ENCODE data around the gene SRPK2.
"Not testable (repeated sequence)": the region's sequence is repeated elsewhere in the genome, so short reads cannot be mapped to it uniquely, and the experiment has no call there.

The SRPK2 gene

DNA sequence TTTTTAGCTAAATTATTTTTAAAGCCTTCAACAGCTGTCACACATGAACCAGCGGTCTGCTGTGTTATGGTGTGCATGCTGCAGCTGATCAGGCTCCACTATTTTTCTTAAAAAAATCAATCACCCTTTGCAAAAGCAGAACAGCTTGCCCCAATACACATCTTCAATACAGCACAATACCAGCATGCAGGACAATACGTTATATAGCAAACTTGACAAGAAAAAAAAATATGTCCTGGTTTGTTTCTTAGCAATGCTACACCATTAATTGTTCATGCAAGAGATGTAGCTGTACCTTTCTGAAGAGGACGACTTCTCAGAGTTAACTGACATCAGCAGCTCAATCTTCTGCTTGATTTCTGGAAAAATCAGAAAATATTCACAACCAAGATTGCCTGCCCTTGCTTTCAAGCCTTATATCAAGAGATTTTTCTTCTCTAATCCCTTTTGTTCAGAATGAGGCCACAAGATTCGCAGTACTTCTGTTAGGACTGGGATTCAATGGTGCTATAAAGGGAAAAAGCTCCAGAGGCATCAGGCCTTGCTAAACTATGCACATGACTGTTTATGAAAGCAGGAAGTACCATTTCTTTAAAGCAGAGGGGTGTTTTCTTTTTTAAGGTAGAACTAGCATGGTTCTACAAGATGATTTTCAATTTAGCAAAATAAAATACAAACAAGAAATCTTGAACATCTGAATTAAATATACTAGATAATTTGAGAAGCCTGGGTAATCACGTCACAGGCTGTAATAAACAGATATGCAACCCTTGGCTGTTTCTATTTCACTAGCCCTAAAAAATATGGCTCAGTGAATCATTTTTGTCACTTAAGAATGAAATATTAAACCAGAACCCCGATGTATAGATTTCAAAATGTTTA is 120.0 kb downstream of the SRPK2 start:
- Mint-ChIP-seq H3K4me1 (peaks cover 37% of the 10 kb centered on the region), H3K27me3 (ENCODE audit: low read depth) (no peaks in the 10 kb centered on the region), H3K9me3 (no peaks in the 10 kb centered on the region), H3K27ac (peak overlapping the region; percentile 88 to 96 (median 90)), H3K4me3 (peak overlapping the region; percentile 80 to 87 (median 80)), H3K36me3 (ENCODE audit: low read depth) (no peaks in the 10 kb centered on the region)
- no peak for TF ChIP-seq CTCF (IDR thresholded peaks at IDR 0.05; ENCODE audit: unreplicated experiment in 3 of 3)

- peak in 1 of 3 experiments; percentile 4 for TF ChIP-seq CTCF (IDR thresholded peaks at IDR 0.05; ENCODE audit: unreplicated experiment in 3 of 3)
- Mint-ChIP-seq H3K36me3 (ENCODE audit: low read depth) (no peaks in the 10 kb centered on the region), H3K4me1 (peaks cover 37% of the 10 kb centered on the region), H3K27me3 (ENCODE audit: low read depth) (no peaks in the 10 kb centered on the region), H3K27ac (peak overlapping the region in 2 of 3 experiments; percentile 88 to 96), H3K4me3 (peak overlapping the region; percentile 80 to 87 (median 80)), H3K9me3 (no peaks in the 10 kb centered on the region)
These were observed 120.7 kb downstream of the SRPK2 start for GRCh38 chr7:105268056-105268455.

DNA sequence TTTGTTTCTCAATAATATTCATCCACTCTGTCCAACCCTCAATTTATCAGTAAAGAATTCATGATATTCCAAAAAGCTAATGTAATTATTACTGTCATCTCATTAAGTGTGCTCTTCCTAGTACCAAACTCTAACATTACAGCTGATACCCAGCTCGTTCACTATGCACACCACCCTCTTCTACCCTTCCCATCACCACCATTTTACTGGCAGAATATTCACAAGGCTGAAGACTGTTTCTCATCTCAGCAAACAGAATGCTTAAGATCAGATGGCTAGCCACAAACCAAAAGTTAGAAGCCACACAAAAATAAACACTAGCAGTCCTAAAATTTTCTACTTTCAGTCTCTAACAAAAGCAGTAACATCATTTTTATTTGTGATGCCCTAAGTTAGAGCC is 121.5 kb downstream of the SRPK2 start:
- no peak for TF ChIP-seq CTCF (IDR thresholded peaks at IDR 0.05; ENCODE audit: unreplicated experiment in 3 of 3)
- Mint-ChIP-seq H3K27ac (peak overlapping the region in 2 of 3 experiments; percentile 31 to 41), H3K36me3 (ENCODE audit: low read depth) (no peaks in the 10 kb centered on the region), H3K9me3 (no peaks in the 10 kb centered on the region), H3K4me1 (peaks cover 42% of the 10 kb centered on the region), H3K27me3 (ENCODE audit: low read depth) (no peaks in the 10 kb centered on the region), H3K4me3 (peak overlapping the region; percentile 58 to 87 (median 77))

- H3K27ac Mint-ChIP-seq: no peak overlapping the region
- H3K9me3 Mint-ChIP-seq: peaks cover 4% of the 10 kb centered on the region
- peaks cover 5% of the 10 kb centered on the region for H3K36me3 Mint-ChIP-seq (ENCODE audit: low read depth)
- no peak for TF ChIP-seq CTCF (IDR thresholded peaks at IDR 0.05; ENCODE audit: unreplicated experiment in 3 of 3)
- H3K4me1 Mint-ChIP-seq: peaks cover 48% of the 10 kb centered on the region
- no peaks in the 10 kb centered on the region for H3K27me3 Mint-ChIP-seq (ENCODE audit: low read depth)
- no peak overlapping the region for H3K4me3 Mint-ChIP-seq
These were observed 124.0 kb downstream of the SRPK2 start for GRCh38 chr7:105264707-105265106.

DNA sequence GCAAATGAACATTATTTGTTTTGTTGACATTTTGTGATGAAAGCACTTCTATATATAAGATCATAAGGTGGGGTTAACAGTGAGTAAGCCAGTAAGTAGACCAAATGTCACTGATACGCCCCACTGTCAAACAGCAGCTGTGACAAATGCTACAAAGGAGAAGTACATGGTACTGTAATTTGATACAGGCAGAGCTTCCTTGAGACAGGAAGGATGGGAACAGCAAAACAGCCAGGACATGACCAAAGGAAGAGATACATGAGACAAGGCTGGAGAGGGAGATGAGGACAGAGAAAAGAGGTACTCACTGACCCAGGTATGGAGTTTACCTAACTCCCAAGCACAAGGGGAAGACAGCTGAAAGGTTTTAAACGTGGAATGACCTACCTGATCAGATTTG is 127.0 kb downstream of the SRPK2 start:
- peaks cover 47% of the 10 kb centered on the region for H3K4me1 Mint-ChIP-seq
- peaks cover 14% of the 10 kb centered on the region for H3K36me3 Mint-ChIP-seq (ENCODE audit: low read depth)
- peaks cover 5% of the 10 kb centered on the region for H3K9me3 Mint-ChIP-seq
- peak overlapping the region in 2 of 3 experiments; percentile 11 to 25 for H3K27ac Mint-ChIP-seq
- H3K27me3 Mint-ChIP-seq (ENCODE audit: low read depth): no peaks in the 10 kb centered on the region
- peak overlapping the region in 1 of 3 experiments; percentile 9 for H3K4me3 Mint-ChIP-seq
- TF ChIP-seq CTCF (IDR thresholded peaks at IDR 0.05; ENCODE audit: unreplicated experiment in 3 of 3): no peak

DNA sequence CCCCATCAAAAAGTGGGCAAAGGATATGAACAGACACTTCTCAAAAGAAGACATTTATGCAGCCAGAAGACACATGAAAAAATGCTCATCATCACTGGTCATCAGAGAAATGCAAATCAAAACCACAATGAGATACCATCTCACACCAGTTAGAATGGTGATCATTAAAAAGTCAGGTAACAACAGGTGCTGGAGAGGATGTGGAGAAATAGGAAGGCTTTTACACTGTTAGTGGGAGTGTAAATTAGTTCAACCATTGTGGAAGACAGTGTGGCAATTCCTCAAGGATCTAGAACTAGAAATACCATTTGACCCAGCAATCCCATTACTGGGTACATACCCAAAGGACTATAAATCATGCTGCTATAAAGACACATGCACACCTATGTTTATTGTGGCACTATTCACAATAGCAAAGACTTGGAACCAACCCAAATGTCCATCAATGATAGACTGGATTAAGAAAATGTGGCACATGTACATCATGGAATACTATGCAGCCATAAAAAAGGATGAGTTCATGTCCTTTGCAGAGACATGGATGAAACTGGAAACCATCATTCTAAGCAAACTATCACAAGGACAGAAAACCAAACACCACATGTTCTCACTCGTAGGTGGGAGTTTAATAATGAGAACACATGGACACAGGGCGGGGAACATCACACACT is 128.4 kb downstream of the SRPK2 start:
- Mint-ChIP-seq H3K4me1 (peaks cover 48% of the 10 kb centered on the region), H3K36me3 (ENCODE audit: low read depth) (peaks cover 14% of the 10 kb centered on the region)
- H3K27ac Mint-ChIP-seq; H3K4me3 Mint-ChIP-seq; H3K27me3 Mint-ChIP-seq (ENCODE audit: low read depth); H3K9me3 Mint-ChIP-seq: not testable (repeated sequence)

GRCh38 chr7:105258919-105259318 is 129.8 kb downstream of the SRPK2 start:
- H3K27ac Mint-ChIP-seq; H3K9me3 Mint-ChIP-seq; H3K27me3 Mint-ChIP-seq (ENCODE audit: low read depth); H3K4me3 Mint-ChIP-seq: not testable (repeated sequence)
- peaks cover 38% of the 10 kb centered on the region for H3K4me1 Mint-ChIP-seq
- peaks cover 14% of the 10 kb centered on the region for H3K36me3 Mint-ChIP-seq (ENCODE audit: low read depth)

Measured in nephron (organoid).